ENCODE data around the gene FILIP1. TPM values are rescaled to one million over a fixed set of nuclear protein-coding genes. Genes with fewer than 3 reads are reported as not detected.
A peak's percentile ranks its signal among the peaks of the same experiment; 100 is the strongest.

The FILIP1 gene
- total and polyA plus RNA-seq, 4 experiments from 2014 or later = not detected

DNA sequence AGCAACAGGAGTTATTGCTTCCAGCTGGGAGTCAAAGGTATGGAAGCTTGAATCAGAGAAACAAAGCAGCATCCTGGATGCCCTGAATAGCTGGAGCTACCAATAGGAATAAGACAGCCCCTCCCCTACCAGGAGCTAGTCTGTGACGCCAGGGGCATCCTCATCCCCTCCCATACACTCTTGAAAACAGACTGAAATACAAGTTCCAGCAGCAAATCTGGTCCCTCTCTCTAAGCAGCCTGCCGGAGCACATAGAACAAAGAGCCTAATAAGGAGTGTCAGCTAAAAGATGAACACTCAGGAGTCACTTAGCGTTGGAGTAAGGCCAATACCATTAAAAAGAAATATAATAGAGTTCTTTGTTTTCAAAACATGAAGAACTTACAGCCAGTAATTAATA is 25.6 kb downstream of the FILIP1 start:
- H3K27ac ChIP-seq (ENCODE audit: low read depth, low read length) = no peak overlapping the region
- Mint-ChIP-seq H3K4me1 (no peaks in the 10 kb centered on the region), H3K27me3 (peaks cover 3 to 9% of the 10 kb centered on the region in 2 donors), H3K27ac (no peak overlapping the region), H3K4me3 (no peak overlapping the region), H3K9me3 (peaks cover 0 to 8% (median 4%) of the 10 kb centered on the region in 8 donors), H3K36me3 (no peaks in the 10 kb centered on the region)
- no peaks in the 10 kb centered on the region for H3K36me3 ChIP-seq (ENCODE audit: insufficient read depth, low read length)
- DNase-seq = no peak
- no peaks in the 10 kb centered on the region for H3K9me3 ChIP-seq (ENCODE audit: control insufficient read depth in 1 of 2, low read length in 2 of 2)
- ChIA-PET POLR2A (ENCODE audit: partially characterized antibody) (no interaction called here), CTCF (ENCODE audit: partially characterized antibody) (no interaction called here)
- no peaks in the 10 kb centered on the region for H3K4me1 ChIP-seq (ENCODE audit: insufficient read depth, low read length)
- intact Hi-C loops (cut with micrococcal nuclease) = no loop called here
- no peak overlapping the region for H3K4me3 ChIP-seq (ENCODE audit: low read length in 2 of 2)
- no peaks in the 10 kb centered on the region for H3K27me3 ChIP-seq (ENCODE audit: insufficient read depth, low read length)

DNA sequence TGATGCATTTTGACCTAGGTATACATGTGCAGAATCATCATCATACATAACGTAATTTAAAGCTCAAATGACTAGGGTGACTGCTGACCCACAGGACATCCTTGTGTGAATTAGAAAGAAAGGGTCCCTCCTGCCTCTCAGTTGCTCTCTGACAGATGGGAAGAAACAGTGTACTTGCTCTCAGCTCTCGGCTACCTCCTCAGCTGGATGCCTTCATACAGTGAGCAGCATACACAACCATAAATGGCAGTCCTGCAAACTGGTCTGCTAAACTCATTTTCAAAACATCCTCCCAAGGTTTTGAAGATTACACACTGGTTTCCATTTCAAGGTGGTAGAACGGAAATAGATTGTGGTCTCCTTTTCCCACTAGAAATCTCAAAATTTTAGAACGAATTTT is 26.3 kb downstream of the FILIP1 start:
- Mint-ChIP-seq H3K4me1 (no peaks in the 10 kb centered on the region), H3K27me3 (peaks cover 3 to 6% of the 10 kb centered on the region in 2 donors), H3K9me3 (peaks cover 0 to 8% (median 4%) of the 10 kb centered on the region in 8 donors), H3K36me3 (no peaks in the 10 kb centered on the region), H3K4me3 (no peak overlapping the region), H3K27ac (no peak overlapping the region)
- CTCF ChIA-PET (ENCODE audit: partially characterized antibody) = no interaction called here
- no peaks in the 10 kb centered on the region for H3K36me3 ChIP-seq (ENCODE audit: insufficient read depth, low read length)
- no peak overlapping the region for H3K4me3 ChIP-seq (ENCODE audit: low read length in 2 of 2)
- no peak for DNase-seq
- no peaks in the 10 kb centered on the region for H3K4me1 ChIP-seq (ENCODE audit: insufficient read depth, low read length)
- no peaks in the 10 kb centered on the region for H3K27me3 ChIP-seq (ENCODE audit: insufficient read depth, low read length)
- POLR2A ChIA-PET (ENCODE audit: partially characterized antibody) = no interaction called here
- no peak overlapping the region for H3K27ac ChIP-seq (ENCODE audit: low read depth, low read length)
- intact Hi-C loops (cut with micrococcal nuclease) = no loop called here
- no peaks in the 10 kb centered on the region for H3K9me3 ChIP-seq (ENCODE audit: control insufficient read depth in 1 of 2, low read length in 2 of 2)

DNA sequence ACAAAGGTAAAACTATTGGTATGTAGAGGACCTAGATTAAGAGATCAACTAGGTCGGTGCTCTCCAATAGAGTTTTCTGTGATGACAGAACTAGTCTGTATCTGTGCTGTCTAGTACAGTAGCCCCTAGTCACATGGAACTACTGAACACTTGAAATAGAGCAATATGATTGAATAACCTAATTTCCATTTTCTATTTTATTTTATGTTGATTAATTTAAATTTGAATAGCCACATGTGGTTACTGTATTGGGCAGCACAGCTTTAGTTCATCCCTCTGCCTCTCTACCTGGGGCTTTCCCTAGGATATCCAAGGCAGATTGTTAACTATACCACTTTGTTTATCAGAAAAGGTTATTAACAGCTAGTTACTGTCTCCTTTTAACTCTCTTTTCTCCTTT is 27.0 kb downstream of the FILIP1 start:
- no peaks in the 10 kb centered on the region for H3K36me3 ChIP-seq (ENCODE audit: insufficient read depth, low read length)
- H3K27ac ChIP-seq (ENCODE audit: low read depth, low read length) = no peak overlapping the region
- intact Hi-C loops (cut with micrococcal nuclease) = no loop called here
- H3K9me3 Mint-ChIP-seq = peaks cover 0 to 8% (median 4%) of the 10 kb centered on the region in 8 donors
- H3K4me3 Mint-ChIP-seq = no peak overlapping the region
- no peaks in the 10 kb centered on the region for H3K4me1 Mint-ChIP-seq
- ChIA-PET CTCF (ENCODE audit: partially characterized antibody) (no interaction called here), POLR2A (ENCODE audit: partially characterized antibody) (no interaction called here)
- peaks cover 2 to 6% of the 10 kb centered on the region in 2 donors for H3K27me3 Mint-ChIP-seq
- H3K27ac Mint-ChIP-seq = no peak overlapping the region
- no peak for DNase-seq
- H3K4me3 ChIP-seq (ENCODE audit: low read length in 2 of 2) = no peak overlapping the region
- no peaks in the 10 kb centered on the region for H3K36me3 Mint-ChIP-seq
- no peaks in the 10 kb centered on the region for H3K9me3 ChIP-seq (ENCODE audit: control insufficient read depth in 1 of 2, low read length in 2 of 2)
- H3K4me1 ChIP-seq (ENCODE audit: insufficient read depth, low read length) = no peaks in the 10 kb centered on the region
- no peaks in the 10 kb centered on the region for H3K27me3 ChIP-seq (ENCODE audit: insufficient read depth, low read length)

DNA sequence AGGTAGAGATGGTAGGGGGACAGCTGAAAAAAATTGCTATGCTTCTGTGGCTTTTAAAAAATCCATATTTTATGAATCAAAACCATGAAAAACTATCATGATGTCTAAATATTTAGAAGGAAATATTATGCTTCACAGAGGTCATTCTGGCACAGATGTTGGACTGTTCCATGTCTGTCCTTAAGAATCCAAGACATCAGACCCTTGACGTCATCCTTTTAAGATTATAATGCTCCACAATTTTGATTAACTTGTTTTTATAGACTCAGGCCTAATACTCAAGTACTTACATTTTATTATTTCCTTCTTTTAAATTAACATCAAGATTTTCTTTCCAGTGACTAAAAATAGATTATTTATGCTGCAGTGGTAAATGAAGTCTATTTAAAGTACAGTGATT is 29.7 kb downstream of the FILIP1 start:
- no peaks in the 10 kb centered on the region for H3K36me3 ChIP-seq (ENCODE audit: insufficient read depth, low read length)
- ChIA-PET CTCF (ENCODE audit: partially characterized antibody) (no interaction called here), POLR2A (ENCODE audit: partially characterized antibody) (no interaction called here)
- no peak overlapping the region for H3K4me3 Mint-ChIP-seq
- H3K4me3 ChIP-seq (ENCODE audit: low read length in 2 of 2) = no peak overlapping the region
- H3K4me1 Mint-ChIP-seq = no peaks in the 10 kb centered on the region
- H3K36me3 Mint-ChIP-seq = no peaks in the 10 kb centered on the region
- no peak for DNase-seq
- H3K9me3 Mint-ChIP-seq = peaks cover 0 to 8% (median 3%) of the 10 kb centered on the region in 8 donors
- no peaks in the 10 kb centered on the region for H3K4me1 ChIP-seq (ENCODE audit: insufficient read depth, low read length)
- no peak overlapping the region for H3K27ac Mint-ChIP-seq
- no peak overlapping the region for H3K27ac ChIP-seq (ENCODE audit: low read depth, low read length)
- no peaks in the 10 kb centered on the region for H3K27me3 ChIP-seq (ENCODE audit: insufficient read depth, low read length)
- peaks cover 2 to 6% of the 10 kb centered on the region in 2 donors for H3K27me3 Mint-ChIP-seq
- intact Hi-C loops (cut with micrococcal nuclease) = no loop called here
- no peaks in the 10 kb centered on the region for H3K9me3 ChIP-seq (ENCODE audit: control insufficient read depth in 1 of 2, low read length in 2 of 2)

DNA sequence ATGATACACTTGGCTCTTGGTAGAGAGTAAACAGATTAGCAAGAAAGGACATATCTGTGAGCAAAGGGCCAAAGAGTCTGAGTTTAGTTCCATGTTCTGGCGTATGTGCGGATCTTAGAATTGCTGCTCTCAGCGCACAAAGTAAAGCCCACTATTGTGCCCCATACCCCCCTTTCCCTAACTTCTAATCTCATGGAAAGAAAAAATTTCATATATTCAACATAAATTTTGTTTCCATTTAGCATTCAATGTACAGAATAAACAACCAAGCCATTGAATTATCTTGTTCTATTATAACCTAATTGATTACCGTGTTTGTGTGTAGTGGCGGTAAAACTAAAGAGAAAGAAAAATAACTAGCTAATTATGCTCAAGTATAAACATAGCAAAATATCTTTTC is 30.5 kb downstream of the FILIP1 start:
- Mint-ChIP-seq H3K27me3 (peaks cover 1 to 6% of the 10 kb centered on the region in 2 donors), H3K9me3 (peaks cover 0 to 8% (median 3%) of the 10 kb centered on the region in 8 donors), H3K36me3 (no peaks in the 10 kb centered on the region), H3K4me1 (no peaks in the 10 kb centered on the region), H3K4me3 (no peak overlapping the region), H3K27ac (no peak overlapping the region)
- no peaks in the 10 kb centered on the region for H3K4me1 ChIP-seq (ENCODE audit: insufficient read depth, low read length)
- no peaks in the 10 kb centered on the region for H3K9me3 ChIP-seq (ENCODE audit: control insufficient read depth in 1 of 2, low read length in 2 of 2)
- POLR2A ChIA-PET (ENCODE audit: partially characterized antibody) = no interaction called here
- no peak overlapping the region for H3K27ac ChIP-seq (ENCODE audit: low read depth, low read length)
- intact Hi-C loops (cut with micrococcal nuclease) = no loop called here
- CTCF ChIA-PET (ENCODE audit: partially characterized antibody) = no interaction called here
- H3K27me3 ChIP-seq (ENCODE audit: insufficient read depth, low read length) = no peaks in the 10 kb centered on the region
- DNase-seq = no peak
- no peak overlapping the region for H3K4me3 ChIP-seq (ENCODE audit: low read length in 2 of 2)
- H3K36me3 ChIP-seq (ENCODE audit: insufficient read depth, low read length) = no peaks in the 10 kb centered on the region

DNA sequence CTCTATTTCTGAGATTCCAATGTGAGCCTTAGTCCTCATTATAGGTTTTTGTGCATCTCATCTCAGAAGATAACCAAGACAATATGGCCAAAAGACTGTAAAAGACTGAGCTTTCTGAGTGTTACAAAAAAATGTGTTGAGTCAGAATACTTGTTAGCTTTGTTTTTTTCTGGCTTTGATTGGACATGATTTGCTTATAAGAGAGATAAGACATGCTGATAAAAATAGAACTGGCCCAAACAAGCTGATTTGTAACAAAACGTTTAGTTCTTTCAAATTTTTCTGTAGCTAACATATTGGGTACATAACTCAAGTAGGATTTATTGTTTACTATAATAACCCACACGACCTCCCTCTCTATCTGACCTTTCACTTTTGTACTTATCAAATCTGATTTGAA is 32.9 kb downstream of the FILIP1 start:
- H3K27me3 Mint-ChIP-seq = peaks cover 0 to 5% of the 10 kb centered on the region in 2 donors
- H3K9me3 ChIP-seq (ENCODE audit: control insufficient read depth in 1 of 2, low read length in 2 of 2) = no peaks in the 10 kb centered on the region
- H3K4me3 Mint-ChIP-seq = no peak overlapping the region
- H3K4me3 ChIP-seq (ENCODE audit: low read length in 2 of 2) = no peak overlapping the region
- H3K36me3 ChIP-seq (ENCODE audit: insufficient read depth, low read length) = no peaks in the 10 kb centered on the region
- no peaks in the 10 kb centered on the region for H3K4me1 ChIP-seq (ENCODE audit: insufficient read depth, low read length)
- no peak overlapping the region for H3K27ac Mint-ChIP-seq
- no peaks in the 10 kb centered on the region for H3K4me1 Mint-ChIP-seq
- no peaks in the 10 kb centered on the region for H3K9me3 Mint-ChIP-seq
- no peak overlapping the region for H3K27ac ChIP-seq (ENCODE audit: low read depth, low read length)
- no peak for DNase-seq
- ChIA-PET CTCF (ENCODE audit: partially characterized antibody) (interaction anchor here (0.9 kb wide), 1 partner anchor 24 kb away, joined by 3 read pairs; no protein-coding TSS in a partner anchor), POLR2A (ENCODE audit: partially characterized antibody) (no interaction called here)
- H3K36me3 Mint-ChIP-seq = no peaks in the 10 kb centered on the region
- intact Hi-C loops (cut with micrococcal nuclease) = no loop called here
- H3K27me3 ChIP-seq (ENCODE audit: insufficient read depth, low read length) = no peaks in the 10 kb centered on the region

DNA sequence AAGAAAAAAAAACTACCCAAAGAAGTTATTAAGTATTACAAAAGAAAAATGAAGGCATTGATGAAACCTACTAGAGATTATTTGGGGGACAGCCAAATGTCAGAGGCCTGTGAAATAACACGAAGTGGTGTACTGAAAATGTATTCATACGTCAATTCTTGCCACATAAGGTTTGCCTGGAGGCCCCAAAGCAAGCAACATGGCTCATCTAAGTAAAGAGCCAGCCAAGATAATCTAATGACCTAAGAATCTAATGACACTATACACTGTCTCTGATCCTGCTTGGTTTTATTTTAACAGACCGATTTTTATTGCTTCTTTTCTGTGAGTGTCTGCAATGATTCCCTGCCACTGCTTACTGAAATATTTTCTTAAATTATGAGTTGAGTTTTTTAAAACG is 34.7 kb downstream of the FILIP1 start:
- H3K27me3 ChIP-seq (ENCODE audit: insufficient read depth, low read length) = no peaks in the 10 kb centered on the region
- H3K27ac ChIP-seq (ENCODE audit: low read depth, low read length) = no peak overlapping the region
- no peaks in the 10 kb centered on the region for H3K4me1 ChIP-seq (ENCODE audit: insufficient read depth, low read length)
- no peaks in the 10 kb centered on the region for H3K36me3 ChIP-seq (ENCODE audit: insufficient read depth, low read length)
- H3K9me3 ChIP-seq (ENCODE audit: control insufficient read depth in 1 of 2, low read length in 2 of 2) = no peaks in the 10 kb centered on the region
- H3K27me3 Mint-ChIP-seq = peaks cover 0 to 5% of the 10 kb centered on the region in 2 donors
- DNase-seq = no peak
- no peak overlapping the region for H3K4me3 ChIP-seq (ENCODE audit: low read length in 2 of 2)
- no peaks in the 10 kb centered on the region for H3K4me1 Mint-ChIP-seq
- peak overlapping the region in 1 of 7 donors; percentile 5 for H3K27ac Mint-ChIP-seq
- H3K36me3 Mint-ChIP-seq = no peaks in the 10 kb centered on the region
- intact Hi-C loops (cut with micrococcal nuclease) = no loop called here
- H3K9me3 Mint-ChIP-seq = no peaks in the 10 kb centered on the region
- CTCF ChIA-PET (ENCODE audit: partially characterized antibody) = no interaction called here
- POLR2A ChIA-PET (ENCODE audit: partially characterized antibody) = no interaction called here
- H3K4me3 Mint-ChIP-seq = no peak overlapping the region

GRCh38 chr6:75450903-75451302 is 42.7 kb downstream of the FILIP1 start:
- Mint-ChIP-seq H3K4me1 (no peaks in the 10 kb centered on the region), H3K36me3 (no peaks in the 10 kb centered on the region), H3K27ac (no peak overlapping the region), H3K4me3 (no peak overlapping the region), H3K9me3 (peaks cover 0 to 2% (median 0%) of the 10 kb centered on the region in 8 donors), H3K27me3 (peaks cover 2 to 8% of the 10 kb centered on the region in 2 donors)
- no peak overlapping the region for H3K27ac ChIP-seq (ENCODE audit: low read depth, low read length)
- DNase-seq = no peak
- CTCF ChIA-PET (ENCODE audit: partially characterized antibody) = interaction anchor here (1.0 kb wide), 1 partner anchor 13 kb away, joined by 3 read pairs; no protein-coding TSS in a partner anchor
- no peaks in the 10 kb centered on the region for H3K9me3 ChIP-seq (ENCODE audit: control insufficient read depth in 1 of 2, low read length in 2 of 2)
- POLR2A ChIA-PET (ENCODE audit: partially characterized antibody) = no interaction called here
- H3K4me1 ChIP-seq (ENCODE audit: insufficient read depth, low read length) = no peaks in the 10 kb centered on the region
- H3K36me3 ChIP-seq (ENCODE audit: insufficient read depth, low read length) = no peaks in the 10 kb centered on the region
- intact Hi-C loops (cut with micrococcal nuclease) = no loop called here
- no peaks in the 10 kb centered on the region for H3K27me3 ChIP-seq (ENCODE audit: insufficient read depth, low read length)
- no peak overlapping the region for H3K4me3 ChIP-seq (ENCODE audit: low read length in 2 of 2)
